Measurements from ENCODE around the gene ST7. TPM values are rescaled to one million over a fixed set of nuclear protein-coding genes. Genes with fewer than 3 reads are reported as not detected.

Gene ST7
- total RNA-seq, 2 experiments from 2014 or later: 5.2 to 7.0 TPM

DNA sequence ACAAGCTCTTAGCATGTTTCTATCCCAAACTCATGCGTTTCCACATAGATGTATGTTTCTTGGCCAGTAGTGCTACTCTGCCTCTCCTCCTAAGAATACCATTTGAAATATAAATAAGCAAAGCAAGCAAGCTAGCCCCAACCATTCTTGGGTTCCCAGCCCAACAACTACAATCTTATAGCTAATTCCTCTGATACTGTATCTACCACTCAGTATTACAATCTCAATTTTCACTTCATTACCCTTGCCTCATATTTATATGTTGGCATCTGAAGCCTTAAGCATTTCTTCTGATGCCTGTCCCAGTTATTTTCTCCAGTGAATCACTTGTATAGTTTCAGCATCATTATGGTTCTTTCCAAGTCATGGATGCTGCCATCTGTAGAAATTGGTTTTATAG is 181.1 kb downstream of the ST7 start:
- Mint-ChIP-seq H3K4me3 (no peak overlapping the region), H3K4me1 (peaks cover 10% of the 10 kb centered on the region), H3K27ac (no peak overlapping the region), H3K36me3 (ENCODE audit: low read depth) (peaks cover 2% of the 10 kb centered on the region), H3K27me3 (no peaks in the 10 kb centered on the region), H3K9me3 (peaks cover 2% of the 10 kb centered on the region)
- ChIA-PET CTCF (interaction anchor here (3.9 kb wide), 1 partner anchor 9 kb away, joined by 16 read pairs; no protein-coding TSS in a partner anchor), POLR2A (no interaction called here)
- DNase-seq: no peak

DNA sequence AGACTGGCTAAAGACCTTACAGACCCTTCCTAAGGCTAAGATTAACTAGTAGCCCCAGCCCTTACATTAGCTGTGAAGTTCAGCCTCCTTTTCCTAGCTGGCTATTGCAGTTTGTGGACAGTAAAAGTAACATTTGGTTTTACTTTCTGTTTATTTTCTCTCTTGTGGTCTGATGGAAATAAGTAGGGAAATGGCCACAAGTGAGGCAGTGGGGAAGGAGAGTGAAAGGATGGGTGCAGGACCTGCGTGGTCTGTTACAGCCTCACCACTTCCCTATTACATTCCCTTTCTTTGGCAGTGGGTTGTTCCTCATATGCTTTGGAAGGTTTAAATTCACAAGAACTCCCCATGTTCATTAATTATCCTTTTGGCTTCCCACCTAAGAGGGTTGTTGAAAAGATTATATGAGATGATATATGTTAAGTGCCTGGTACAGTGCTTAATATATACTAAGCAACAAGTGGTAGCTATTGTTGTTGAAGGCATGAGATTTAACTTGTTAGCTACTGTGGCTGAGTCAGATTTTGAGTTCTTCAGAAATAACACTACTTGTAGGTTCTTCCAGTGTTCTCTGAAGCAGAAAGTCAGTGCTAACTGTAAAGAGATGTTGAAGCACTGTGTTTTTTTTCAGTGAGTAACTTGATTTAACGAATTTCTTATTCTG is 181.7 kb downstream of the ST7 start:
- no peak overlapping the region for H3K4me3 Mint-ChIP-seq
- POLR2A ChIA-PET: no interaction called here

DNA sequence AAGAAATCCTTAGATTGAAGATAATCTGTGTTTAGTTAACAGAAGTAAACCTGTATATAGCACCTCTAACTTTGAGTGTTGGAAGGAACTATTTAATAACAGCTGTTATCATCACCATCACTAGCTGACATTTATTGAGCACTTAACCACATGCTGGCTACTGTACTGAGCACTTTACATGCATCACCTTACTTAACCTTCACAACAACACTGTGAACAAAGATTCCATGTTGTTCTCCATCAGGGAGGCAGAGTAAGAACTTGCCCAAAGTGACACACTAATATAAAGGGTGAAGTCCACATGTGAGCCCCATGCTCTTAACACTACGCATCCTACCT is 182.2 kb downstream of the ST7 start:
- DNase-seq: no peak
- Mint-ChIP-seq H3K27ac (no peak overlapping the region), H3K4me3 (no peak overlapping the region), H3K27me3 (no peaks in the 10 kb centered on the region), H3K4me1 (peaks cover 10% of the 10 kb centered on the region), H3K9me3 (peaks cover 2% of the 10 kb centered on the region), H3K36me3 (ENCODE audit: low read depth) (peaks cover 2% of the 10 kb centered on the region)
- ChIA-PET POLR2A (no interaction called here), CTCF (interaction anchor here (0.5 to 3.9 kb wide), 3 partner anchors 9 to 77 kb away, joined by 3 to 16 read pairs (median 3); no protein-coding TSS in a partner anchor)

More for the DNA sequence above, 181.7 kb downstream of the ST7 start:
- Mint-ChIP-seq H3K36me3 (ENCODE audit: low read depth) (peaks cover 2% of the 10 kb centered on the region), H3K4me1 (peaks cover 10% of the 10 kb centered on the region), H3K27me3 (no peaks in the 10 kb centered on the region), H3K9me3 (peaks cover 2% of the 10 kb centered on the region), H3K27ac (no peak overlapping the region)
- CTCF ChIA-PET: interaction anchor here (1.2 to 3.9 kb wide), 2 partner anchors 9 to 78 kb away, joined by 3 to 16 read pairs; no protein-coding TSS in a partner anchor
- no peak for DNase-seq

DNA sequence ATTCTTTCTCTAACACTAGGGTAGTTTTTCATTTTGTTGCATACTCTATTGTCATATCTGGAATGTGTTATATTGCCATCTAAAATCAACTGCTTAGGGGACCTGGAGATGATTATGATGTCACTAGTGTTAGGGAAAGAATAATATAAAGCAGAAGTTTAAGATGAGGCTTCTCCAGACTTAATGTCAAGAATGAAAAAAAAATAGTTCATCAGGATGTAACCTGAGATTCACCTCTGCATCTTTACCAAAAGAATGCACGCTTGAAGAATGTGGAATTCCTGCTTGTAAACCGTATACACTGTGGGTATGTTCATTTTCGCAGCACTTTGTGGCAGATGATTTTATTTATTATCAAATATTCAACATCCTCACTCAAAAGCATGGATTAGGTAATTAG is 184.6 kb downstream of the ST7 start:
- H3K36me3 Mint-ChIP-seq (ENCODE audit: low read depth): peaks cover 2% of the 10 kb centered on the region
- no peak overlapping the region for H3K27ac Mint-ChIP-seq
- peaks cover 2% of the 10 kb centered on the region for H3K9me3 Mint-ChIP-seq
- ChIA-PET POLR2A (no interaction called here), CTCF (no interaction called here)
- no peak for DNase-seq
- peaks cover 11% of the 10 kb centered on the region for H3K4me1 Mint-ChIP-seq
- H3K4me3 Mint-ChIP-seq: no peak overlapping the region
- H3K27me3 Mint-ChIP-seq: no peaks in the 10 kb centered on the region

GRCh38 chr7:117138495-117138894 is 185.2 kb downstream of the ST7 start:
- ChIA-PET POLR2A (no interaction called here), CTCF (no interaction called here)
- H3K9me3 Mint-ChIP-seq: peaks cover 2% of the 10 kb centered on the region
- no peaks in the 10 kb centered on the region for H3K27me3 Mint-ChIP-seq
- H3K4me1 Mint-ChIP-seq: peaks cover 17% of the 10 kb centered on the region
- H3K36me3 Mint-ChIP-seq (ENCODE audit: low read depth): peaks cover 2% of the 10 kb centered on the region
- no peak for DNase-seq
- no peak overlapping the region for H3K27ac Mint-ChIP-seq
- no peak overlapping the region for H3K4me3 Mint-ChIP-seq

GRCh38 chr7:117138981-117139380 is 185.7 kb downstream of the ST7 start:
- Mint-ChIP-seq H3K4me3 (no peak overlapping the region), H3K9me3 (peaks cover 2% of the 10 kb centered on the region), H3K36me3 (ENCODE audit: low read depth) (no peaks in the 10 kb centered on the region), H3K4me1 (peaks cover 17% of the 10 kb centered on the region), H3K27ac (no peak overlapping the region), H3K27me3 (no peaks in the 10 kb centered on the region)
- no peak for DNase-seq
- CTCF ChIA-PET: no interaction called here
- POLR2A ChIA-PET: no interaction called here

- Mint-ChIP-seq H3K4me3 (no peak overlapping the region), H3K4me1 (peaks cover 15% of the 10 kb centered on the region), H3K27me3 (no peaks in the 10 kb centered on the region), H3K27ac (no peak overlapping the region), H3K36me3 (ENCODE audit: low read depth) (no peaks in the 10 kb centered on the region), H3K9me3 (no peaks in the 10 kb centered on the region)
- no peak for DNase-seq
- CTCF ChIA-PET: no interaction called here
- POLR2A ChIA-PET: no interaction called here
Measured at GRCh38 chr7:117139397-117139984, 186.2 kb downstream of the ST7 start.

DNA sequence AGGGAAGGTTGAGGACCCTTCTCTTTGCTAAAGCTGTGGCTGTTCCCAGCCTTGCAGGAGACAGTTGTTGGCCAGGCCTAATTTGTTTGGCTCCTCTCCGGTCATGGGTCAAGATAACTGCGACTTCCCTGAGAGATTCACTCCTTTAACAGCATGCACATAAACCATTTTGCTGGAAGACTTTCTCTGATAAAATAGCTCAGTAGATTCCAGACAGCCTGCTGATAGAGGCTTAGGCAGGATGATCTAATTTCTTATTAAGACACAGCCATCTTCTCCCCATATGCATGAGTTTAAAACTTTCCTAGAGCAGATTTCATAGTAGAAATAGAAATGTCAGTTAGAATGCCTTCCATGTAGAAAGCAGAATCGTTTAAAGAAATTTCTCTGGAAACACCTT is 187.6 kb downstream of the ST7 start:
- ChIA-PET POLR2A (no interaction called here), CTCF (interaction anchor here (1.6 kb wide), 2 partner anchors 9 to 15 kb away, joined by 3 read pairs; no protein-coding TSS in a partner anchor)
- no peak overlapping the region for H3K4me3 Mint-ChIP-seq

GRCh38 chr7:117143066-117143465 is 189.8 kb downstream of the ST7 start:
- CTCF ChIA-PET: no interaction called here
- H3K27me3 Mint-ChIP-seq: no peaks in the 10 kb centered on the region
- POLR2A ChIA-PET: no interaction called here

More for the DNA sequence above, 187.6 kb downstream of the ST7 start:
- no peak overlapping the region for H3K27ac Mint-ChIP-seq
- H3K36me3 Mint-ChIP-seq (ENCODE audit: low read depth): no peaks in the 10 kb centered on the region
- no peak for DNase-seq
- no peaks in the 10 kb centered on the region for H3K27me3 Mint-ChIP-seq
- H3K4me1 Mint-ChIP-seq: peaks cover 9% of the 10 kb centered on the region
- no peaks in the 10 kb centered on the region for H3K9me3 Mint-ChIP-seq

GRCh38 chr7:117143580-117143979 is 190.3 kb downstream of the ST7 start:
- no peaks in the 10 kb centered on the region for H3K36me3 Mint-ChIP-seq (ENCODE audit: low read depth)
- no peak for DNase-seq
- no peaks in the 10 kb centered on the region for H3K9me3 Mint-ChIP-seq
- ChIA-PET CTCF (no interaction called here), POLR2A (no interaction called here)
- H3K27ac Mint-ChIP-seq: no peak overlapping the region
- H3K4me1 Mint-ChIP-seq: peaks cover 9% of the 10 kb centered on the region
- no peak overlapping the region for H3K4me3 Mint-ChIP-seq
- no peaks in the 10 kb centered on the region for H3K27me3 Mint-ChIP-seq

More at GRCh38 chr7:117143066-117143465, 189.8 kb downstream of the ST7 start:
- Mint-ChIP-seq H3K4me1 (peaks cover 9% of the 10 kb centered on the region), H3K27ac (no peak overlapping the region), H3K36me3 (ENCODE audit: low read depth) (no peaks in the 10 kb centered on the region), H3K4me3 (no peak overlapping the region), H3K9me3 (no peaks in the 10 kb centered on the region)
- DNase-seq: no peak

- Mint-ChIP-seq H3K4me3 (no peak overlapping the region), H3K4me1 (peaks cover 9% of the 10 kb centered on the region), H3K27ac (no peak overlapping the region), H3K9me3 (no peaks in the 10 kb centered on the region), H3K36me3 (ENCODE audit: low read depth) (no peaks in the 10 kb centered on the region), H3K27me3 (no peaks in the 10 kb centered on the region)
- POLR2A ChIA-PET: no interaction called here
- CTCF ChIA-PET: no interaction called here
- DNase-seq: no peak
Measured at GRCh38 chr7:117145333-117145732, 192.0 kb downstream of the ST7 start.

DNA sequence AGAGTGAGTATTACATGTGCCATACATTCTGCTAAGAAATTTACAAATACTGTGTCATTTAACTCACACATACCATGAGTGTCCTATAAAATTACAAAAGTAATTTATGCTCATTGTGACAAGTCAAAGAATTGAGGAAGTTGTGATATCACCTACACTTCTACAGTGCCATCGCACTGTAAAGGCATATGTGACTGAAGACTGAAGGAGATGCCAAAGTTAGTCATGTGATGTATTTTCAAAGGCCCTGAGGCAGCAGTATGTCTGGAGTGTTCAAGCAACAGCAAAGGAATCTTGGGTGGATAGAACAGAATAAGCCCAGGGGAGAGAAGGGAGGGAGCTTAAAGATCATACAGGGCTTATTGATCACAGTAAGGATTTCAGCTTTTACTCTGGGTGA is 192.8 kb downstream of the ST7 start:
- no peak for DNase-seq
- Mint-ChIP-seq H3K9me3 (no peaks in the 10 kb centered on the region), H3K27ac (no peak overlapping the region), H3K27me3 (no peaks in the 10 kb centered on the region), H3K36me3 (ENCODE audit: low read depth) (no peaks in the 10 kb centered on the region), H3K4me1 (peaks cover 9% of the 10 kb centered on the region), H3K4me3 (no peak overlapping the region)
- POLR2A ChIA-PET: no interaction called here
- CTCF ChIA-PET: no interaction called here

- ChIA-PET CTCF (no interaction called here), POLR2A (no interaction called here)
- Mint-ChIP-seq H3K4me1 (peaks cover 9% of the 10 kb centered on the region), H3K9me3 (no peaks in the 10 kb centered on the region), H3K4me3 (no peak overlapping the region), H3K27ac (no peak overlapping the region), H3K27me3 (no peaks in the 10 kb centered on the region), H3K36me3 (ENCODE audit: low read depth) (no peaks in the 10 kb centered on the region)
- no peak for DNase-seq
Measured at GRCh38 chr7:117146511-117146910, 193.2 kb downstream of the ST7 start.

DNA sequence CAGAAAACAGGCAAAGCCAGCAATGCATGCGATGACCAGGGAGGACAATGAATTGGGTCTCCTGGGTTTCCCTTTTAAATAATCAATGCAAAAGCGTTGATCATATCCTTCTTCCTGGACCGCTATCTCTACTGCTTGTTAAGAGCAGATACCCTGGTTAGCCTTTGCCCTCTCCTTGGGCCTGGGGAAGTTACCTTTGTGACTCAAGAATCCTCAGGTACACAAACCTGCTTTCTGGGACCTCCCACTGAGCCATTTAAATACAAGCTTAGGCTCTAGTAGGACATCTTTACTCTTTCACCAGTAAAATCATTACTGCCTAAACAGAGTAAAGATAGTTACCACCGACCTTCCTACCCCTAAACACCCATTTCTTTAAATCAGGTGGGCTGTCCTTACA is 195.7 kb downstream of the ST7 start:
- ChIA-PET CTCF (no interaction called here), POLR2A (no interaction called here)
- H3K27me3 Mint-ChIP-seq: no peaks in the 10 kb centered on the region
- no peak for DNase-seq
- no peak overlapping the region for H3K27ac Mint-ChIP-seq
- no peaks in the 10 kb centered on the region for H3K9me3 Mint-ChIP-seq
- peaks cover 2% of the 10 kb centered on the region for H3K4me1 Mint-ChIP-seq
- H3K4me3 Mint-ChIP-seq: no peak overlapping the region
- H3K36me3 Mint-ChIP-seq (ENCODE audit: low read depth): no peaks in the 10 kb centered on the region
